Activated naive CD8-positive, alpha-beta T cell treated with anti-CD3 and anti-CD28 coated beads, Interleukin-2, amount 10 ng/mL, durations not matched to agents 7 days and 5 days (primary cell): ENCODE results near the gene PARPBP. TPM values are rescaled to one million over a fixed set of nuclear protein-coding genes. Genes with fewer than 3 reads are reported as not detected.
A peak's percentile ranks its signal among the peaks of the same experiment; 100 is the strongest.
"Not testable (repeated sequence)": the region's sequence is repeated elsewhere in the genome, so short reads cannot be mapped to it uniquely, and the experiment has no call there.

Experiments
- ATAC-seq: fragments of 150-1000 bp; cut with Tn5 transposase; one replicate; pipeline ENCODE4 v1.10.0; 2021; ENCODE audit warnings: low read depth, moderate library complexity
- POLR2A ChIA-PET: fragments of 350-600 bp; sonication (Branson Sonifier 250); formaldehyde crosslinking; loops from one replicate; lab custom pipeline; 2021; ENCODE audit warnings: antibody characterized with exemption; lab: Charles Lee
- DNase-seq: peaks from one replicate; pipeline ENCODE4 v3.0.0; 2021
- H3K27ac Mint-ChIP-seq: one replicate; pipeline ENCODE4 v1.8.0; 2022; ENCODE audit warnings: mild to moderate bottlenecking, mixed read lengths
- H3K27me3 Mint-ChIP-seq: one replicate; pipeline ENCODE4 v1.8.0; 2022; ENCODE audit warnings: mild to moderate bottlenecking, moderate library complexity, mixed read lengths
- H3K36me3 Mint-ChIP-seq: one replicate; pipeline ENCODE4 v1.8.0; 2021; ENCODE audit warnings: mild to moderate bottlenecking, mixed read lengths
- H3K4me1 Mint-ChIP-seq: one replicate; pipeline ENCODE4 v1.8.0; 2021; ENCODE audit warnings: mixed read lengths
- H3K4me3 Mint-ChIP-seq: one replicate; pipeline ENCODE4 v1.8.0; 2022; ENCODE audit warnings: mild to moderate bottlenecking, moderate library complexity, mixed read lengths
- H3K9me3 Mint-ChIP-seq: one replicate; pipeline ENCODE4 v1.8.0; 2021; ENCODE audit warnings: mixed read lengths
- total RNA-seq, 2 experiments: library from RNA; stranded (reverse); gene quantifications; one replicate each; pipeline ENCODE4 v1.2.3, GENCODE V29; 2021

Gene PARPBP
- total RNA-seq, 2 experiments from 2014 or later, result 19.0 to 20.5 TPM

DNA sequence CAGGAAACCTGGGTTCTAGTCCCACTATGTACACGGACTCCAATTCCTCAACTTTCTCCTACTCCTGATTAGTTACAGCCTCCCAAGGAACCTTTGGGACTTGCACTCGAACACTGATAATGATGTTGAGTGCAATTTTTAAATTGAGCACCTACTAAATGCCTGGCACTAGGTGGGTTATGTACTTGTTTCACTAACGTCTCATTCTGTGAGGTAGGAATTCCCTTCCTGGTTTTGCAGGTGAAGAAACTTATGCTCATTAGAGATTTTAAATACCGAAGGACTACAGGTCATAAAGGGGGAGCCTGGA lies 536 bp downstream of the PARPBP start:
- POLR2A ChIA-PET, result interaction anchor here (1.4 to 3.2 kb wide), 2 partner anchors 59 to 358 kb away, joined by 3 to 19 read pairs; partner anchors contain the start of gene WASHC3

DNA sequence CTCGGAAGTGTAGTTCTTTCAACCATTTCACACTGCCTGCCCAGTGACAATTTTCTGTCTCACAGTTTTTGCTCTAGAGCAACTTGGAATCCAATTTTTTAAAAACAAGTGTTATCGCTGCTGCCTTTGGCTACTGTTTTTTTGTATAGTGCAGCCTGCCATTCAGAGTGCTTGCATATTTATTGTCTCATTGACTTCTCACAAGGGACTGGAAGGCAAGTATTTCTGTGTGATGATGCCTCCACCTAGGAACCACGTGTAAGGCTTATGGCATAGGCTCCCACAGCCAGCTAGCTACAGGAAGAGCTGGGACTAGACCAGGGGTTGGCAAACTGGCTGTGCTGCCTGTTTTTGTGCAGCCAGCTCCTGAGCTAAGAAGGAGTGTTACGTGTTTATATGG lies 903 bp downstream of the PARPBP start:
- Mint-ChIP-seq H3K27ac (peak overlapping the region; percentile 94), H3K9me3 (no peaks in the 10 kb centered on the region), H3K4me3 (peak overlapping the region; percentile 97), H3K4me1 (peaks cover 35% of the 10 kb centered on the region), H3K27me3 (no peaks in the 10 kb centered on the region), H3K36me3 (peaks cover 23% of the 10 kb centered on the region)
- DNase-seq (no peak), ATAC-seq (no peak)
- POLR2A ChIA-PET, result interaction anchor here (1.4 to 3.2 kb wide), 2 partner anchors 59 to 358 kb away, joined by 3 to 19 read pairs; partner anchors contain the start of gene WASHC3

More for the DNA sequence above, 536 bp downstream of the PARPBP start:
- no peak for DNase-seq
- H3K9me3 Mint-ChIP-seq, result no peaks in the 10 kb centered on the region
- H3K4me3 Mint-ChIP-seq, result peak overlapping the region; percentile 97
- peaks cover 34% of the 10 kb centered on the region for H3K4me1 Mint-ChIP-seq
- H3K36me3 Mint-ChIP-seq, result peaks cover 20% of the 10 kb centered on the region
- ATAC-seq, result no peak
- no peaks in the 10 kb centered on the region for H3K27me3 Mint-ChIP-seq
- H3K27ac Mint-ChIP-seq, result peak overlapping the region; percentile 94

DNA sequence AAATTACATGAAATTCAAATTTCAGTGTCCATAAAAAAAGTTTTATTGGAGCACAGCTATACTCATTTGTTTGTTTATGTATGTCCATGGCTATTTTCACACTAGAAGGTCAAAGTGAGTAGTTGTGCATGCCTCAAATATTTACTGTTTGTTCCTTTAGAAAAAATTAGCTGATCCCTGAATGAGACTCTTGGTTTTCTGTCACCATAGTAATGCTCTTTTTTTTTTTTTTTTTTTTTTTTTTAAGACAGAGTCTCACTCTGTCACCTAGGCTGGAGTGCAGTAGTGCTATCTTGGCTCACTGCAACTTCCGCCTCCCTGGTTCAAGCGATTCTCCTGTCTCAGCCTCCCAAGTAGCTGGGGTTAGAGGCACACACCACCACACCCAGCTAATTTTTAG lies 1.3 kb downstream of the PARPBP start:
- POLR2A ChIA-PET, result interaction anchor here (1.4 to 3.2 kb wide), 2 partner anchors 60 to 357 kb away, joined by 3 to 19 read pairs; partner anchors contain the start of gene WASHC3
- Mint-ChIP-seq H3K4me3 (peak overlapping the region; percentile 97), H3K36me3 (peaks cover 25% of the 10 kb centered on the region), H3K27ac (peak overlapping the region; percentile 94), H3K4me1 (peaks cover 34% of the 10 kb centered on the region)
- not testable (repeated sequence) for H3K9me3 Mint-ChIP-seq, ATAC-seq, H3K27me3 Mint-ChIP-seq, DNase-seq

DNA sequence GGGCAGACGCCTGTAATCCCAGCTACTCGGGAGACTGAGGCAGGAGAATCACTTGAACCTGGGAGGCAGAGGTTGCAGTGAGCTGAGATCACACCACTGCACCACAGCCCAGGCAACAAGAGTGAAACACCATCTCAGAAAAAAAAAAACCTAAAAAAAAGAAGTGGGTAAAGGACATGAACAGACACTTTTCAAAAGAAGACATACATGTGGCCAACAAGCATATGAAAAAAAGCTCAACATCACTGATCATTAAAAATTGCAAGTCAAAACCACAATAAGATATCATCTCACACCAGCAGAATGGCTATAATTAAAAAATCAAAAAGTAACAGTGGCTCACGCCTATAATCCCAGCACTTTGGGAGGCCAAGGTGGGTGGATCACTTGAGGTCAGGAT lies 10.7 kb downstream of the PARPBP start:
- not testable (repeated sequence) for ATAC-seq, DNase-seq, H3K9me3 Mint-ChIP-seq, H3K27ac Mint-ChIP-seq, H3K27me3 Mint-ChIP-seq, H3K4me1 Mint-ChIP-seq, H3K4me3 Mint-ChIP-seq
- POLR2A ChIA-PET, result interaction anchor here (1.1 kb wide), 1 partner anchor 352 kb away, joined by 3 read pairs; no protein-coding TSS in a partner anchor
- peaks cover 60% of the 10 kb centered on the region for H3K36me3 Mint-ChIP-seq

DNA sequence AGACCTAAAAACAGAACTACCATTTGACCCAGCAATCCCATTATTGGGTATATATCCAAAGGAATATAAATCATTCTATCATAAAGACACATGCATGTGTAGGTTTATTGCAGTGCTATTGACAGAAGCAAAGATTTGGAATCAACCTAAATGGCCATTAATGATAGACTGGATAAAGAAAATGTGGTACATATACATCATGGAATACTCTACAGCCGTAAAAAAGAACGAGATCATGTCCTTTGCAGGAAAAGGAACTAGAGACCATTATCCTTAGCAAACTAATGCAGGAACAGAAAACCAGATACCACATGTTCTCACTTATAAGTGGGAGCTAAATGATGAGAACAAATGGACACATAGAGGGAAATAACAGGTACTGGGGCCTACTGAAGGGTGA lies 11.5 kb downstream of the PARPBP start:
- H3K36me3 Mint-ChIP-seq, result peaks cover 54% of the 10 kb centered on the region
- H3K9me3 Mint-ChIP-seq, H3K4me1 Mint-ChIP-seq, DNase-seq, H3K27ac Mint-ChIP-seq, POLR2A ChIA-PET, H3K4me3 Mint-ChIP-seq, H3K27me3 Mint-ChIP-seq, ATAC-seq: not testable (repeated sequence)

DNA sequence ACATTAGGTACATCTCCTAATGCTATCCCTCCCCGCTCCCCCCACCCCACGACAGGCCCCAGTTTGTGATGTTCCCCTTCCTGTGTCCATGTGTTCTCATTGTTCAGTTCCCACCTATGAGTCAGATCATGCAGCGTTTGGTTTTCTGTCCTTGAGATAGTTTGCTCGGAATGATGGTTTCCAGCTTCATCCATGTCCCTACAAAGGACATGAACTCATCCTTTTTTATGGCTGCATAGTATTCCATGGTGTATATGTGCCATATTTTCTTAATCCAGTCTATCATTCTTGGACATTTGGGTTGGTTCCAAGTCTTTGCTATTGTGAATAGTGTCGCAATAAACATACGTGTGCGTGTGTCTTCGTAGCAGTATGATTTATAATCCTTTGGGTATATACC lies 17.6 kb downstream of the PARPBP start:
- H3K4me1 Mint-ChIP-seq, result peaks cover 10% of the 10 kb centered on the region
- H3K27me3 Mint-ChIP-seq, H3K4me3 Mint-ChIP-seq, H3K27ac Mint-ChIP-seq, POLR2A ChIA-PET, DNase-seq, ATAC-seq, H3K9me3 Mint-ChIP-seq: not testable (repeated sequence)
- peaks cover 64% of the 10 kb centered on the region for H3K36me3 Mint-ChIP-seq

DNA sequence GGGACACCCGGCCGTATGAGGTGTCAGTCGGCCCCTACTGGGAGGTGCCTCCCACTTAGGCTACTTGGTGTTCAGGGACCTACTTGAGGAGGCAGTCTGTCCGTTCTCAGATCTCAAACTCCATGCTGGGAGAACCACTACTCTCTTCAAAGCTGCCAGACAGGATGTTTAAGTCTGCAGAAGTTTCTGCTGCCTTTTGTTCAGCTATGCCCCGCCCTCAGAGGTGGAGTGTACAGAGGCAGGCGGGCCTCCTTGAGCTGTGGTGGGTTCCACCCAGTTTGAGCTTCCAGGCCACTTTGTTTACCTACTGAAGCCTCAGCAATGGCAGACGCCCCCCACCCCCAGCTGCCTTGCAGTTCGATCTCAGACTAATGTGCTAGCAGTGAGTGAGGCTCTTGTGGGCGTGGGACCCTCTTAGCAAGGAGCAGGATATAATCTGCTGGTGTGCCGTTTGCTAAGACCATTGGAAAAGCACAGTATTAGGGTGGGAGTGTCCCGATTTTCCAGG lies 22.9 kb downstream of the PARPBP start:
- H3K4me1 Mint-ChIP-seq, result peaks cover 14% of the 10 kb centered on the region
- POLR2A ChIA-PET, ATAC-seq, H3K27ac Mint-ChIP-seq, H3K9me3 Mint-ChIP-seq, H3K4me3 Mint-ChIP-seq, H3K27me3 Mint-ChIP-seq, DNase-seq: not testable (repeated sequence)
- peaks cover 60% of the 10 kb centered on the region for H3K36me3 Mint-ChIP-seq

DNA sequence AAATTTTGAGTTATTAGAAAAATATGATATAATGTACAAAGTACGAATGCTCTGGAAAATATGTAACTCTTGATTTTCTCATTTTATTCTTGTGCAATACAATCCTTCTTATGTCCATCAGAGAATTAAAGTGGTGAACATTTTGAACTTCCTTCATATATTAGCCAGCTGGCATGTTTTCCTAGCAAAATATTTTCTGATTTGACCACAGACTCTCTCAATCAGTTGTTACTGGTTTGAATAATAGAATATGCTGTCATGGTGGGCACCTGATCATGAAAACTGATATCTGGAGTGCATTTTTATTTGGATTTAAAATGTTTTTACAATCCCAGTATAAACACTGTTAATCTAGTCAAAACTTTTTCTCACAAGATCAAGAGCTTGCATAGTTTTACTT lies 24.2 kb downstream of the PARPBP start:
- POLR2A ChIA-PET, result no interaction called here
- Mint-ChIP-seq H3K27me3 (no peaks in the 10 kb centered on the region), H3K27ac (no peak overlapping the region), H3K4me3 (no peak overlapping the region), H3K4me1 (peaks cover 14% of the 10 kb centered on the region), H3K9me3 (peaks cover 4% of the 10 kb centered on the region), H3K36me3 (peaks cover 48% of the 10 kb centered on the region)
- ATAC-seq (no peak), DNase-seq (no peak)

DNA sequence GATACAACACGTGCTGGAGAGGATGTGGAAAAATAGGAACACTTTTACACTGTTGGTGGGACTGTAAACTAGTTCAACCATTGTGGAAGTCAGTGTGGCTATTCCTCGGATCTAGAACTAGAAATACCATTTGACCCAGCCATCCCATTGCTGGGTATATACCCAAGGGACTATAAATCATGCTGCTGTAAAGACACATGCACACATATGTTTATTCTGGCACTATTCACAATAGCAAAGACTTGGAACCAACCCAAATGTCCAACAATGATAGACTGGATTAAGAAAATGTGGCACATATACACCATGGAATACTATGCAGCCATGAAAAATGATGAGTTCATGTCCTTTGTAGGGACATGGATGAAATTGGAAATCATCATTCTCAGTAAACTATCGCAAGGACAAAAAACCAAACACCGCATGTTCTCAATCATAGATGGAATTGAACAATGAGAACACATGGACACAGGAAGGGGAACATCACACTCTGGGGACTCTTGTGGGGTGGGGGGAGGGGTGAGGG lies 27.1 kb downstream of the PARPBP start:
- ATAC-seq, DNase-seq, H3K4me1 Mint-ChIP-seq, H3K9me3 Mint-ChIP-seq, H3K27ac Mint-ChIP-seq, POLR2A ChIA-PET, H3K4me3 Mint-ChIP-seq, H3K27me3 Mint-ChIP-seq: not testable (repeated sequence)
- peaks cover 29% of the 10 kb centered on the region for H3K36me3 Mint-ChIP-seq

DNA sequence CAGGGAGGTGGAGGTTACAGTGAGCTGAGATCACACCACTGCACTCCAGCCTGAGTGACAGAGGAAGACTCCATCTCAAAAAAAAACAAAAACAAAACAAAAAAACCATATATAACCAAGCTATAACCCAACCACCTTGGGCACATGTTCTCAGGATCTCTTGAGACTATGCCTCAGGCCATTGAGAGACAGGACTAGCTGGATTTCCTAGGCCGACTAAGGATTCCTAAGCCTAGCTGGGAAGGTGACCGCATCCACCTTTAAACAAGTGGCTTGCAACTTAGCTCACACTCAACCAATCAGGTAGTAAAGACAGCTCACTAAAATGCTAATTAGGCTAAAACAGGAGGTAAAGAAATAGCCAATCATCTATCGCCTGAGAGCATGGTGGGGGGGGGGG lies 35.2 kb downstream of the PARPBP start:
- DNase-seq, H3K4me3 Mint-ChIP-seq, POLR2A ChIA-PET, ATAC-seq, H3K9me3 Mint-ChIP-seq, H3K4me1 Mint-ChIP-seq, H3K27me3 Mint-ChIP-seq, H3K27ac Mint-ChIP-seq: not testable (repeated sequence)
- H3K36me3 Mint-ChIP-seq, result peaks cover 28% of the 10 kb centered on the region

DNA sequence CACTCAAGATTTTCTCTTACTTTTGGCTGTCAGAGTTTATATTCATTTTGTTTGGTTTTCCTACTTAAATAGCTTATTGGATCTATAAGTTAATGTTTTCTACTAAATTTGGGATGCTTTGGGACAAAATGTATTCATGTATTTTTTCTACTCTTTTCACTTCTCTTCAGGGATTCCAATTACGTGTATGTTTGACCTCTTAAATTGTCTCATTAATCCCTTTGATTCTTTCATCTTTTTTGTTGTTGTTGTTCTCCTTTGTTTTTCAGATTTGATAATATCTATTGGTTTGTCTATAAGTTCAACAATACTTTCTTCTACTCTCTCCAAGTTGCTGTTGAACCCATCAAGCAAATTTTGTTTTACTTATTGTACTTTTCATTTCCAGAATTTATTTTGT lies 43.4 kb downstream of the PARPBP start:
- H3K9me3 Mint-ChIP-seq, result no peaks in the 10 kb centered on the region
- H3K27me3 Mint-ChIP-seq, result no peaks in the 10 kb centered on the region
- peaks cover 10% of the 10 kb centered on the region for H3K36me3 Mint-ChIP-seq
- H3K27ac Mint-ChIP-seq, result no peak overlapping the region
- DNase-seq, result no peak
- no peak overlapping the region for H3K4me3 Mint-ChIP-seq
- no peak for ATAC-seq
- H3K4me1 Mint-ChIP-seq, result peaks cover 2% of the 10 kb centered on the region
- POLR2A ChIA-PET, result no interaction called here

DNA sequence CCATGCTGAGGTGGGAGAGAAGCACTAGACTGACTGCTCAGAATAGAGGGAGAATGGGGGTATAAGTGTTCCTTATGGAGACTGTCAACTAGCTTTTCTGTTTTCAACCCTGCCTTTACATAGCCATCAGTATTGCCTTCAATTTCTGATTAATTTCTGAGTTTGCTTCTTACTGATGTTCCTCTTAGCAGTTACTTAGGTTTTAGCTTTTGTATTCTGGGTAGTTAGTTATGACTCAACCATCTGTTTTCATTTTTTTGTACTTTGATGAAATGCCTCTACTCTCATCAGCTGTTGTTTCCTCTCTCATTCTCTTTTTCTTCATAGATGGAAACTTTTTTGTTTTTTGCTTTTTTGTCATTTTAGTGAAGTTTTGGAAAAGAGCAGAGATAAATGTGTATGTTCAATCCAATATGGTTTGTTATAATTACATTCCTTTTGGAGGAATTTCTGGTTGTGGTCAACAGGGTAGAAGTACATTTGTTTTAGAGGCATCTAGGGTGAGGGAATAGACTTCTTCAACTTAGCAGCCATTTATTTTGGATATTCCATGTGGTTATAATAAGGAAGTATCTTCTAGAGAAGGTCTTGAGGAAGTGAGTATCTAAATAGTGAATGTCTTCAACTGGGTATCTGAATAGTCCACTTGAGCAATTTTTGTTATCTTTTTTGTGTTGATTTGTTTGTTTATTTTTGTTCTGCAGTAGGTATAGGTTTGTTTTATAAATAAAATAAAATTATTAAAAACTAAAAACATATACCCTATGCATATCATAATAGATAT lies 48.0 kb downstream of the PARPBP start:
- Mint-ChIP-seq H3K36me3 (peaks cover 11% of the 10 kb centered on the region), H3K27me3 (no peaks in the 10 kb centered on the region), H3K27ac (no peak overlapping the region), H3K4me1 (peaks cover 2% of the 10 kb centered on the region), H3K9me3 (no peaks in the 10 kb centered on the region), H3K4me3 (no peak overlapping the region)
- POLR2A ChIA-PET, result no interaction called here
- DNase-seq (no peak), ATAC-seq (no peak)

DNA sequence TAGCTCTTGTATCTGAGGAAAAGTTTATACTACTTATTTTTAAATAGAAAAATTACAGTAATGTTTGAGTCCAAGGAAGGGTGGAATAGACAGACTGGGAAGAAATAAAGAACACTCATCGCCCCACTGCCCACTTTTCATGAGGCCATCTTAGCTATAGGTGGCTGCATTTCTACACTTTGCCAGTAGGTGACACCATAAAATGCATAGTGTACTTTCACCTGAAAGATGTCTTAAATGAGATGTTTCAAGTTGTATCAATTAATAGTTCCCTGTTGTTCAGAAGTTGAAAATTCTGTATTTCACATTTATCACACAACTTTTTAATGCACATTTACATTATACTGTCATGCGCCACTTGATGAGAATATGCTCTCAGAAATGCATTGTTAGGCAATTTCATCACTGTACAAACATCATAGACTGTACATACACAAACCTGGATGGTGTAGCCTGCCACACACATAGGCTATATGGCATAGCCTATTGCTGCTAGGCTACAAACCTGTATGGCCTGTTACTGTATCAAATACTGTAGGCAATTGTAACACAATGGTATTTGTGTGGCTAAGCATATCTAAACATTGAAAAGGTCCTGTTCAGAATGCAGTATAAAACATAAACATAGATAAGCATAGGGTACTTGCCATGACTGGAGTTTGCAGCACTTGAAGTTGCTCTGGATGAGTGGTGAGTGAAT lies 50.1 kb downstream of the PARPBP start:
- H3K27ac Mint-ChIP-seq, result no peak overlapping the region
- H3K36me3 Mint-ChIP-seq, result peaks cover 9% of the 10 kb centered on the region
- no peaks in the 10 kb centered on the region for H3K27me3 Mint-ChIP-seq
- POLR2A ChIA-PET, result no interaction called here
- H3K4me3 Mint-ChIP-seq, result no peak overlapping the region
- no peaks in the 10 kb centered on the region for H3K9me3 Mint-ChIP-seq
- DNase-seq (no peak), ATAC-seq (no peak)
- H3K4me1 Mint-ChIP-seq, result peaks cover 2% of the 10 kb centered on the region
